Skeletal muscle tissue (tissue), 4 donors: Measurements from ENCODE around the gene CDYL2. TPM values are rescaled to one million over a fixed set of nuclear protein-coding genes. Genes with fewer than 3 reads are reported as not detected.
"Not testable (repeated sequence)": the region's sequence is repeated elsewhere in the genome, so short reads cannot be mapped to it uniquely, and the experiment has no call there.

Source experiments
- H3K27ac ChIP-seq: one replicate; pipeline ENCODE4 v1.7.0; 2013; ENCODE audit warnings: mild to moderate bottlenecking, low read depth, low read length, inconsistent platforms
- H3K27me3 ChIP-seq, 3 donors: one replicate each; pipeline ENCODE4 v1.7.0; 2013; ENCODE audit warnings: low read length in 3 of 3; ENCODE audit not compliant: control insufficient read depth in 3 of 3, insufficient read depth in 3 of 3
- H3K36me3 ChIP-seq, 3 donors: one replicate each; pipeline ENCODE4 v1.7.0; 2013; ENCODE audit warnings: low read length in 3 of 3; ENCODE audit not compliant: control insufficient read depth in 3 of 3, insufficient read depth in 3 of 3
- H3K4me1 ChIP-seq, 3 donors: one replicate each; pipeline ENCODE4 v1.7.0; 2013; ENCODE audit warnings: low read length in 3 of 3, mild to moderate bottlenecking in 3 of 3; ENCODE audit not compliant: control insufficient read depth in 3 of 3, insufficient read depth in 3 of 3
- H3K4me3 ChIP-seq, 3 donors: one replicate each; pipeline ENCODE4 v1.7.0; 2013; ENCODE audit warnings: low read length in 3 of 3
- H3K9ac ChIP-seq, 3 donors: one replicate each; pipeline ENCODE4 v1.7.0; 2013; ENCODE audit warnings: low read length in 3 of 3, mild to moderate bottlenecking in 3 of 3, moderate library complexity in 2 of 3, low read depth in 1 of 3
- H3K9me3 ChIP-seq, 3 donors: one replicate each; pipeline ENCODE4 v1.7.0; 2013; ENCODE audit warnings: low read length in 3 of 3; ENCODE audit not compliant: control insufficient read depth in 3 of 3
- total RNA-seq: library from RNA; depleted of rRNA; stranded (reverse); fragments of >200 nt; gene quantifications from one replicate; pipeline ENCODE4 v1.2.3, GENCODE V29; 2014
- donor health status: Osteomylitis.

CDYL2 gene
- total RNA-seq, 1 donor from 2014 or later, result 1.6 TPM

DNA sequence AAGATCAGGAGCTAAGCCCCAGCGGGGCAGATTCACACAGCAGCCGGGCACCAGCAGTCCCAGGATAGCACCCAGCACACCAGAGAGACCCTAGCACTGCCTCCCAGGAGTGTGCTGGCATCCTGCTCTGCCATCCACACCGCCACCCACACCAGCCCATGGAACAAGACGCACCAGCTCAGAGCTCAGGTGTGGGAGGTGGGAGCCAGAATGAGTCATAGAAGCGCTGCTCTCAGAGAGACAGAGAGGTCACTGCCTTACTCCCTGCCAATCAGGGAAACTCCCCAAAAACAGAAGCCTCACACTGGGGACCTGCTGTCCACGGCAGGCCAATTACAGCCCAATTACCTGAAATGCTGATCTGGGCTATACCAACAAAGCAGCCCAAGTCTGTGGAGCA lies 64.9 kb downstream of the CDYL2 start:
- Histone ChIP-seq H3K27ac (no peak overlapping the region), H3K9me3 (peaks cover 0 to 3% (median 3%) of the 10 kb centered on the region in 3 donors), H3K9ac (no peak overlapping the region), H3K36me3 (no peaks in the 10 kb centered on the region), H3K4me1 (no peaks in the 10 kb centered on the region), H3K4me3 (no peak overlapping the region), H3K27me3 (no peaks in the 10 kb centered on the region)

DNA sequence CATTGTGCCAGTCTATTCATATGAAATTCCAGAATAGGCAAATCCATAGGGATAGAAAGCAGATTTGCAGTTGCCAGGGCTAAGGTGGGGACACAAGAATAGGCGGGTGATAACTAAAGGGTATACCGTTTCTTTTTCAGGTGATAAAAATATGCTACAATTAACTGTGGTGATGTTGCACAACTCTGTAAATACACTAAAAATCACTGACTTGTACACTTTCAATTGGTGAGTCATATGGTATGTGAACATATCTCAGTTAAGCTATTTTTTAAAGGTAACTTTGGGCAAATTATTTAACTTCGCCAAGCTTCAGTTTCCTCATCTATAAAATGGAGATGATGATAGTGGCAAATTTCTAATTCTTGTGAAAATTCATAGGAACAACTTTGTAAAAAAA lies 65.9 kb downstream of the CDYL2 start:
- no peaks in the 10 kb centered on the region for H3K27me3 ChIP-seq

DNA sequence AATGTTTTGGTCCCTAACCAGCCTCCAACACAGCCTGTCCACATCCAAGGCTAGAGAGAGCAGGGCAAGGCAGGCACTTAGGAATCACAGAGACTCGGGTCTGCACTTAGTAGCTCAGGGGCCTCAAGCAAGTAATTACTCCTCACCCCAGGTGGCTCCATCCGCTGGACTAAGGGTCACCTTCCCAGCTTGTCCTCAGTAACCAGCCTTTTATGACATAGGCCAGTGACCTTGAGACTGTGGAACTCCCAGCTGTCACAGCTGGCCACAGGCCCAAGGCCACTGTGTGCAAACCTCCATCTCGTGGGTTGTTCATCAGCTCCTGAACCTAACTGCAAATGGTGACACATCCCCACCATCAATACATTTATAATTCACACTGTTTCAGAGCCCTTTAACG lies 68.6 kb downstream of the CDYL2 start:
- Histone ChIP-seq H3K4me3 (no peak overlapping the region), H3K27ac (no peak overlapping the region), H3K27me3 (no peaks in the 10 kb centered on the region), H3K36me3 (no peaks in the 10 kb centered on the region), H3K4me1 (no peaks in the 10 kb centered on the region), H3K9me3 (peaks cover 3 to 4% (median 3%) of the 10 kb centered on the region in 3 donors), H3K9ac (no peak overlapping the region)

More for the DNA sequence above, 65.9 kb downstream of the CDYL2 start:
- H3K9ac ChIP-seq, result no peak overlapping the region
- peaks cover under 1 to 3% (median 3%) of the 10 kb centered on the region in 3 donors for H3K9me3 ChIP-seq
- no peak overlapping the region for H3K4me3 ChIP-seq
- no peak overlapping the region for H3K27ac ChIP-seq
- H3K36me3 ChIP-seq, result no peaks in the 10 kb centered on the region
- H3K4me1 ChIP-seq, result no peaks in the 10 kb centered on the region

DNA sequence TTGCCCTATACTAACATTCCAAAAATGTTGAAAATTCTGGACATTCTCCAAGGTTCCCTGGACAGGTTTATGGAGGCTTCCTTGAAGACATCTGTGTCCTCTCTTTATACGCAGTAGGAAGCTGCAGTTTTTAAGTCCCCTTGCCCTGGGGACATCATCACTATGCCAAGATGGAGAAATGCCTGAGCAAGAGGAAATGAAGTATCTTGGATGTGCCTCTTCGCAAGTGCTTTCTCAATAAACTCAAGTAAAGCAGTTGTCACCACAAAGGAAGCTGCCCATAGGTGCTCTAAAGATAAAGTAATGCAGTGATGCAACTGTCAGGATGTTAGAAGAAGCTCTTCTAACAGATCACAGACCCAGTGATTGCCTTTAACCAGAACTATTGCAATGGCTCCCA lies 71.0 kb downstream of the CDYL2 start:
- no peak overlapping the region for H3K9ac ChIP-seq
- H3K9me3 ChIP-seq, result peaks cover 0 to 4% (median 0%) of the 10 kb centered on the region in 3 donors
- H3K27ac ChIP-seq, result no peak overlapping the region
- H3K4me1 ChIP-seq, result no peaks in the 10 kb centered on the region
- H3K36me3 ChIP-seq, result no peaks in the 10 kb centered on the region
- H3K4me3 ChIP-seq, result no peak overlapping the region
- no peaks in the 10 kb centered on the region for H3K27me3 ChIP-seq

DNA sequence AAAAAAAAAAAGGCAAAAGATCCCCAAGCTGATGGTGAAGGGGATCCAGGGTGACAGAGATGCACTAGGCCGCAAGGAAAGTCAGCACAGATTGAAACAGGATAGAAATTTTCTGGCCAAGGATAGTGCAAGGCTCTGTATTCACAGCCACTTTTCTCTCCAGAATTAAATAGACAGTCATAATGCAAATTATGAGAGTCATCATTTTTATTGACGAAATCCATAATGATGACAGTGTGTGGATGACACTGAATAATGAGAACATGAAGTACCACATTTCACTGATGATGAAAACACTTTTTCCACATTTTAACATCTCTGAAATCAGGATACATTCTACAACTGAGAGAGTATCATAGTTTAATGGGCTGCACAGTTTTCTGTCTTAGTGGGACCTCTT lies 72.5 kb downstream of the CDYL2 start:
- Histone ChIP-seq H3K4me3 (no peak overlapping the region), H3K4me1 (no peaks in the 10 kb centered on the region), H3K27ac (no peak overlapping the region), H3K9me3 (peaks cover 0 to 4% (median 0%) of the 10 kb centered on the region in 3 donors), H3K9ac (no peak overlapping the region), H3K27me3 (no peaks in the 10 kb centered on the region), H3K36me3 (no peaks in the 10 kb centered on the region)

DNA sequence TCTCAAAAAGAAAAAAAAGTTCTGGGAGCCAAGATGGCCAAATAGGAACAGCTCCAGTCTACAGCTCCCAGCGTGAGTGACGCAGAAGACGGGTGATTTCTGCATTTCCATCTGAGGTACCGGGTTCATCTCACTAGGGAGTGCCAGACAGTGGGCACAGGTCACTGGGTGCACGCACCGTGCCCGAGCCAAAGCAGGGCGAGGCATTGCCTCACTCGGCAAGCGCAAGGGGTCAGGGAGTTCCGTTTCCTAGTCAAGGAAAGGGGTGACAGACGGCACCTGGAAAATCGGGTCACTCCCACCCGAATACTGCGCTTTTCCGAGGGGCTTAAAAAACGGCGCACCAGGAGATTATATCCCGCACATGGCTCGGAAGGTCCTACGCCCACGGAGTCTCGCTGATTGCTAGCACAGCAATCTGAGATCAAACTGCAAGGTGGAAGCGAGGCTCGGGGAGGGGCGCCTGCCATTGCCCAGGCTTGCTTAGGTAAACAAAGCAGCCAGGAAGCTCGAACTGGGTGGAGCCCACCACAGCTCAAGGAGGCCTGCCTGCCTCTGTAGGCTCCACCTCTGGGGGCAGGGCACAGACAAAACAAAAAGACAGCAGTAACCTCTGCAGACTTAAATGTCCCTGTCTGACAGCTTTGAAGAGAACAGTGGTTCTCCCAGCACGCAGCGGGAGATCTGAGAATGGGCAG lies 77.2 kb downstream of the CDYL2 start:
- H3K27ac ChIP-seq, H3K4me3 ChIP-seq, H3K4me1 ChIP-seq, H3K9ac ChIP-seq, H3K36me3 ChIP-seq, H3K27me3 ChIP-seq, H3K9me3 ChIP-seq: not testable (repeated sequence)

DNA sequence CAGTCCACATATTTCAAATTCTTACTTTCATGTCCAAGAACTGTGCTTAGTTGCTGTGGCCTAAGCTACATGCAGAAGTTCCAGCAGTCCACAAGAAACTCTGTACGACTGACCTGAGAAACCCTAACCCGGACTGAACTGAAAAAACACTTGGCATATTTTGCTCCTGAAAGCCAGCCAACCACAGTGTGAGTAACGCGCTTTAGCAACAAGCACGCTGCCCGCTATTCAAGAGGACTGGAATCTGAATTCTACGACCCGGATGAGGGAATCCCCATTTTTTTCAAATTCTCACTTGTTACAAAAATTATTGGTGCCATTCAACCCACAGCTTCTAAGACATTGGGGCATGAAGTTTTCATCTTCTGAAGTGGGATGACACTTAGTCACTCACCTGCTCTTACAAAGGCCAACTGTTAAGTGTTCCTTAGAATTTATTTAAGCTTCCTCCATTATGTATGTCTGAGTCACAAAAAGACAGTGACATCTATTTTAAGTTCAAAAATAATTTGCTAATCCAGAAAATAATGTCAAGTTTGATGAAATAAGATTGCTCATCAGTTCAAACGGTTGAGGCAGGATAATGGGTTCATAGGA lies 78.7 kb downstream of the CDYL2 start:
- Histone ChIP-seq H3K27ac (no peak overlapping the region), H3K36me3 (no peaks in the 10 kb centered on the region), H3K9me3 (peaks cover 0 to 5% (median 3%) of the 10 kb centered on the region in 3 donors), H3K4me1 (no peaks in the 10 kb centered on the region), H3K9ac (no peak overlapping the region), H3K4me3 (no peak overlapping the region), H3K27me3 (no peaks in the 10 kb centered on the region)

DNA sequence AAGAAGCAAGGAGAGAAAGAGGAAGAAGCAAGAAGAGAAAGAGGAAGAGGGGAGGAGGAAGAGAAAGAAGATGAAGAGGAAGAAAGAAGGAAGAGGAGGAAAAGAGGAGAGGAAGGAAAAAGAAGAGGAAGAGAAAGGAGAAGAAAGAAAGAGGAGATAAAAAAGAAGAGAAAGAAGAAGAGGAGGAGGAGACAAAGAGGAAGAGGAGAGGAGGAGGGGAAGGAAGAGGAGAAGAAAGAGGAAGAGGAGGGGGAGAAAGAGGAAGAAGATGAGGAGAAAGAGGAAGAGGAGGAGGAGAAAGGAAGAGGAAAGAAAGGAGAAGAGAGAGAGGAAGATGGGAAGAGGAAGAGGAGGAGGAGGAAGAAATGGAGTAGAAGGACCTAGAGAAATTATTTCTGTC lies 80.4 kb downstream of the CDYL2 start:
- Histone ChIP-seq H3K9ac (no peak overlapping the region), H3K4me1 (no peaks in the 10 kb centered on the region)

DNA sequence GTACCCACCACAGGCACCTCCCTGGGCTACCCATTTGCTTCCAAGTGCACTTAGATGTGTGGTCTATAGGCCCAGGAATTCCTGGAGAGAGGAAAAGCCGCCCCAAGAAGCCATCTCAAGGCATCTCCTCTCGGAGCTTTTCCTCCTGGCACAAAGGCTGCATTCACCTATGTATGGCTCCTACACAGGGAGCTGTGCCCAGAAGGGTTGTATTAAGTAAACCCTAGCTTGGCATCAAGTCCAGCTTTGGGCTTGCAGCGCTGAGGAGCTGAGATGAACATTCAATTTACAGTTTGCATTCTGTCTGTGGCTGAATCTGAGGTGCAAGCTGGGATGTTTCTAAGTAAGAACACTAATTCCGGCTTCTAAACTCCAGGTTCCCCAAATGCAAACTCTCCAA lies 81.3 kb downstream of the CDYL2 start:
- Histone ChIP-seq H3K4me1 (no peaks in the 10 kb centered on the region), H3K27me3 (no peaks in the 10 kb centered on the region)

More for the DNA sequence above, 80.4 kb downstream of the CDYL2 start:
- H3K27me3 ChIP-seq, result no peaks in the 10 kb centered on the region
- H3K9me3 ChIP-seq, result peaks cover 0 to 5% (median 3%) of the 10 kb centered on the region in 3 donors
- no peak overlapping the region for H3K27ac ChIP-seq
- H3K36me3 ChIP-seq, result no peaks in the 10 kb centered on the region
- H3K4me3 ChIP-seq, result no peak overlapping the region

DNA sequence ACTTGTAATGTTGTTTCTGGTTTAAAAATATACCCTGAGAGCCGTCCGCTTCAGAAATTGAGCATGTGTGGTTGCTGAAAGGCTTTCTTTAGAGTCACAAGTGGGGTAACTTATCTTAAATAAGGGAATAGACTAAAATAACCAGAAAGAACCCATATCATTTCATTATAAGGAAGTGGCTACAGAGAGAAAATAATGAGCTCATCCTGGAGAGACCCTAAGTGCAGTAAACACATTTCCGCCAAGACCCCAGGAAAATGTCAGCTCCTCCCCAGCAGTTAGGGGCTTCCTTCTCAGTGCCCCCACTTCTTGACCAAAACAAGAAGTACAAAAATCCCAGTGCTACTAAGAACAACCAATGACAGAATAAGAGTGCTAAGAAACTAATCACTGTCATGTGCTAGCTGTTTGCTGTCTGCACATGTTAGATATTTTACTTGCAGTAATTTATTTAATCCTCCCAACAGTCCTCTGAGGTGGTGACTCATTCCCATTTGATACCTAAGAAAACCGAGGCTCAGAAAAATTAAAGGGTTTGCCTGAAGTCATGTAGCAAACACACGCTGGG lies 83.5 kb downstream of the CDYL2 start:
- H3K27ac ChIP-seq, result no peak overlapping the region
- H3K27me3 ChIP-seq, result no peaks in the 10 kb centered on the region
- H3K4me1 ChIP-seq, result no peaks in the 10 kb centered on the region
- peaks cover 3 to 5% (median 3%) of the 10 kb centered on the region in 3 donors for H3K9me3 ChIP-seq
- H3K9ac ChIP-seq, result no peak overlapping the region
- H3K4me3 ChIP-seq, result no peak overlapping the region
- H3K36me3 ChIP-seq, result no peaks in the 10 kb centered on the region

More for the DNA sequence above, 81.3 kb downstream of the CDYL2 start:
- Histone ChIP-seq H3K27ac (no peak overlapping the region), H3K9me3 (peaks cover 0 to 5% (median 3%) of the 10 kb centered on the region in 3 donors), H3K9ac (no peak overlapping the region), H3K36me3 (no peaks in the 10 kb centered on the region), H3K4me3 (no peak overlapping the region)
